WI38 (cell line): ENCODE results near the gene THAP8.

Experiments
- H3K4me3 ChIP-seq: 2 replicates; pipeline ENCODE4 v1.5.1; 2011; ENCODE audit warnings: low read depth, mild to moderate bottlenecking, control low read depth, low read length
- CTCF ChIP-seq: IDR thresholded peaks from 2 replicates; pipeline ENCODE4 v1.5.1; 2012; ENCODE audit warnings: low read depth, mild to moderate bottlenecking, control low read depth, low read length

THAP8 gene

GRCh38 chr19:36003284-36003683 lies 50.8 kb downstream of the THAP8 start:
- H3K4me3 ChIP-seq = no peak overlapping the region
- no peak for TF ChIP-seq CTCF

GRCh38 chr19:36001605-36002004 lies 52.5 kb downstream of the THAP8 start:
- TF ChIP-seq CTCF = no peak

GRCh38 chr19:35996777-35997176 lies 57.3 kb downstream of the THAP8 start:
- no peak for TF ChIP-seq CTCF
- H3K4me3 ChIP-seq = no peak overlapping the region

More at GRCh38 chr19:36001605-36002004, 52.5 kb downstream of the THAP8 start:
- no peak overlapping the region for H3K4me3 ChIP-seq

GRCh38 chr19:35995048-35995993 lies 58.8 kb downstream of the THAP8 start, which contains the start of gene SDHAF1:
TSS of gene SDHAF1 (plus strand) at chr19:35995188. CDS start at chr19:35995275, 87 bp downstream.
- TF ChIP-seq CTCF = no peak
- H3K4me3 ChIP-seq = peak within 1 kb of the TSS; percentile 79

GRCh38 chr19:35993923-35994598 lies 60.0 kb downstream of the THAP8 start:
- TF ChIP-seq CTCF = no peak
- H3K4me3 ChIP-seq = no peak overlapping the region; the same call in 1 of the 2 replicates

- H3K4me3 ChIP-seq = no peak overlapping the region
- TF ChIP-seq CTCF = no peak
These were observed 60.9 kb downstream of the THAP8 start for GRCh38 chr19:35992907-35993765.
